NK-92 (cell line): ENCODE data around the gene ALDH1L1.

Source experiments
- DNase-seq: peaks from one replicate; lab custom pipeline; 2025; ENCODE audit not compliant: unreplicated experiment; lab: John Stamatoyannopoulos, UW

The ALDH1L1 gene

GRCh38 chr3:126180477-126181397 is at the start of gene ALDH1L1:
TSS of gene ALDH1L1 (minus strand) at chr3:126180586. CDS start at chr3:126160979, 19,607 bp downstream.
- no peak for DNase-seq

GRCh38 chr3:126226374-126226773 is 46.0 kb upstream of the ALDH1L1 start:
- no peak for DNase-seq

GRCh38 chr3:126216416-126216815 is 36.0 kb upstream of the ALDH1L1 start:
- DNase-seq: no peak

DNA sequence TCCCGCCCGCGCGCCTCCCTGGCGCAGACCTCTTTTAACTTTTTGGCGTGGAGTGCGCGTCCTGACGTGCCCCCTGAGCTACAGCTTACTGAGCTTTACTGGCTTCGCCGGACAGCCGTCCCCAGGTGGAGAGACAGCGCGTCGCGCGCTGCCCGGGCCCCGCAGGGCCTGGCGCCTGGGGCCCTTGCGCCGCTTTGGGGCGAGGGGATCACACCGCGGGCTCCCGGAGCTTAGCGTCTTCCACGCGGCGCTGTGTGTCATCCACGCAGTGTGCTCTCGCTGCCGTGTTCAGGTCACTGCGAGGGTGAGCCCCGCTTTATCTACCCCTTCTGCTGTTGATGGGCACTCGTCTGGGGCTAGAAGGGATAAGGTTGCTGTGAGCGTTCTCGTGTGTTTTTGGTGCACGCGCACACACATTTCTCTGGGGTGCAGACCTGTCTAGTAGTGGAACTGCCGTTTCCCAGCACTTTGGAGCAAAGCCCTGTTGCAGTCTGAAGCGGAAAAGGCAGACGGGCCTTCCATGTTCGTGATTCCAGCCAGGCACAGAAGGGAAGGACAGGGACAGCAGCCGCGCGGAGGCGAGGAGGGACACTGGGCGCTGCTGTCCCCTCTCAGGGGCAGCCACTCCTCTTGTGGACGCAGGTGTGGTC is 33.1 kb upstream of the ALDH1L1 start:
- DNase-seq: no peak

DNA sequence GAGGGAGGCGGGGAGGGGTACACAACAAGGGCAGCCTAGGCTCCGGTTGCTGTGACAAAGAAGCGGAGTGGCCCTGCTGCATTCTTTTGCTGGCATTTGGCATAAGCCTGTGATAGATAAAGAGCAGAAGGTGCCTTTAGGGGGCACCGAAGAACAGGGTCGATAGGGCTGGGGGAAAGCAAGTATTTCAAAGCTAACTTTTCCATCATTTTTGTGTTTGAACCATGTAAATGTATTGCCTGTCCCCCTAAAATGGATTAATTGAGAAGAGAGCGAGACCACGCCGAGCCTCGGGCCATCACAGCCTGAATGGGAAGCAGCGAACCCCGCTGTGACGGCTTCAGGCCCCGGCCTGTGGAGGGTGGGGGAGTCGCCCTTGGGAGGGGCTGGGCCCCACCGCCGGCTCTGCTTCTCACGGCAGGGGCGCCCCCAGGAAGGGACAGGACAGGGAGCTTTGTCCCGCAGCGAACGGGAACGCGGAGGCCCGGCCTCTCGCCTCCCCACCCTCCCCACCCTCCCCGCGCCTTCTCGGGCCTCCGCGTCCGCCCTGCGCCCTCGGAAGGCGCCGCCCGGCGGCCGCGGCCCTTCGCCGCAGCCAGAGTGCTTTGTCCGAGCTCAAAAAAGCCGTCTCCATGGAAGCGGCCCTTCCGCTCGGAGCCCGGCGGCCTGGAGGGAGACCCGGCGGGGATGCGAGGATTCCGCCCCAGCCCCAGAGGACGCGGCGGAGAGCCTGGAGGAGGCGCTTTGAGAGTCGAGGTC is 32.4 kb upstream of the ALDH1L1 start:
- DNase-seq: no peak

GRCh38 chr3:126212250-126212619 is 31.8 kb upstream of the ALDH1L1 start:
- DNase-seq: no peak

GRCh38 chr3:126211569-126211968 is 31.2 kb upstream of the ALDH1L1 start:
- no peak for DNase-seq

DNA sequence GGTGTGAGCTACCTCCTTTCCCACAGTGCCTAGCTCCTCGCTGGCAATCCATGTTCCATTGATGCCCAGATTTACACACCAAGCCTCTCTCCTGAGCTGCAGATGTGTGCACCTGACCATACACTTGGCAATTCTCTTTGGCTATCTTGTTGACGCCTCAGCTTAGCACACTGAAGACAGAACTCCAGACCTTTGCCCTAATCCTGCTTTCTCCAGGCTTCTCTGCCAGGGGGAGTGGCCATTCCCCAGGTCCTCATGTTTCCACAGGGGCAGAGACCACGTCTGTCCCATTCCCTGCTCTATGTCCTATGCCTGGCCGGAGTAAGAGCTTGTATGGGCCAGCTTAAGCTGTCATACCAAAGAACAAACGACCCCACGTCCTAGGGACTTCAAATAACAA is 30.2 kb upstream of the ALDH1L1 start:
- DNase-seq: no peak

DNA sequence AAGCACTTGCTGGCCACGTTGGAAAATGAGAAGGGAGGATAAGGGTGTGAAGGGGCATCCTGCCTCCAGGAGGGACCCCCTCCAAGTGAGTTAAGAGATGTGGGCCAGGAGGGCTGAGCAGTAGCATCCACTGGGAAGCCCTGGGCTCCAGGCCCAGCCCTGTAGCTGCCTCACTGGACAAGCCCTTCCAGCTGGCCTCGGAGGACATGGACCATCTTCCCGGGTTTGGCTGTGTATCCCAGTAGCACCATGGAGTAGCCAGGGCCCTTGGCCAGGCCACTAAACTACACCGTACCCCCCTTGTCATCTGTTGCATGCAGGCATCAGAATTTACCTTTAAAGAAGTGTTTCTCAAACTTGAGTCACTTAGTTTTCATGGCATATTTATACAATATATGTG is 29.4 kb upstream of the ALDH1L1 start:
- DNase-seq: no peak

DNA sequence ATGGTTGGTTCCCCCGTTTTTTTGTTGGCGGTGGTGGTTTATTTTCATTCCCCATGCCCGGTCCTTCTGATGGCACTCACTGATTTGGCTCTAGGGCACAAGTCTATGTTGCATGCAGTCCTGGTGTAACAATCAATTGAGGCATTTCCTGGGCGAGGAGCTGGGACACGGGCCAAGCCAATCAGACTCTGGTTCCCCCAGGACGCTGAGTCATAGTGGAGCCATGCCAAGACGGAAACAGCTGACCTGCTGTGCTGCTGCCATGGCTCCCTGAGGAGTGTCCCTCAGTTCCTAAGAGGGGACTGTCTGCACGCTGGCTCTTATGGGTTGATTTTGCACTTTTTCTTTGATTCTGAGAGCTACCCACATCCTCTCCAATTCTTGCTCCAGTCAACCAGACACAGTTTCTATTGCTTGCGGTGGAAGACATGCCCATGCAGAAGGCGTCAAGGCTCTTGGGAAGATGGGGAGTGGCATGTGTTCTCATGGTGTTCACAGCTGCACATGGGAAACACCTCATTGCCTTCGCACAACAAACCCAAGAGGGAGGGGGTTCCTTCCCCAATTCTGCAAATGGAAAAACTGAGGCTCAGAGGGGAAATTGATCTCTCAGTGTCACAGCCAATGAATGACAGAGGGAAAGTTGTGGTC is 28.3 kb upstream of the ALDH1L1 start:
- DNase-seq: no peak

DNA sequence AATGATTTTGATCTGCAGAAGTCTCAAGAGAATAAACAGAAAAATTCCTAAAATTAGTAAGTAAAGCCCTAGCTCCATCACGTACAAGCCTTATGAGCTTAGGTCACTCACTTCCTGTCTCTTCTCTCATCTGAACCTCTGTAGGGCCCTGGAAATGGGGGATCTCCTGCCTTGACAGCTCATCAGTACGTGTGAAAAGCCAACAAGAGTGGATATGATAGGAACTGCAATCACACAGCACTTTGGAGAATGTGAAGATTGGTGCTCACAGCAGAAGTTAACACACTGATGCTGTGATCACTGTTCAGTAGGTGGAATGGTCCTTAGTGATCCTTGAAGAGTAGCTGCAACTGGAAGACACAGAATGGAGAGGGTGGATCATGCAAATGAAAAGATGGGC is 27.8 kb upstream of the ALDH1L1 start:
- DNase-seq: no peak

DNA sequence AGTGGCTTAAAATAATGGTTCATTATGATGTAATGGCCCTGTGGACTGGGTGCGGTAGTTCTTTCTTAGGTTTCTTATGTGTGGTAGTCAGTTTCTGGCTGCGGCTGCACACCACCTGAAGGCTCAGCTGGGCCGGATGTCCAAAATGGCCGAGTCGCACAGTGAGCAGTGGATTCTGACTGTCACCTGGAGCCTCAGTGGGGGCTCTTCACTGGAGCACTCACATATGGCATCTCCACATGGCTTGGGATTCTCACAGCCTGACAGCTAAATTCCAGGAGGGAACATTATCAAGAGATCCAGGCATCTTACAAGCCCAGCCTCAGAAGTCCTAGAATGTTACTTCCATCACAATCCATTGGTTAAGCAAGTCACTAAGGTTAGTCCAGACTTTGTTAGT is 26.8 kb upstream of the ALDH1L1 start:
- DNase-seq: no peak

- DNase-seq: no peak
These were observed 25.6 kb upstream of the ALDH1L1 start for GRCh38 chr3:126205717-126206655.

DNA sequence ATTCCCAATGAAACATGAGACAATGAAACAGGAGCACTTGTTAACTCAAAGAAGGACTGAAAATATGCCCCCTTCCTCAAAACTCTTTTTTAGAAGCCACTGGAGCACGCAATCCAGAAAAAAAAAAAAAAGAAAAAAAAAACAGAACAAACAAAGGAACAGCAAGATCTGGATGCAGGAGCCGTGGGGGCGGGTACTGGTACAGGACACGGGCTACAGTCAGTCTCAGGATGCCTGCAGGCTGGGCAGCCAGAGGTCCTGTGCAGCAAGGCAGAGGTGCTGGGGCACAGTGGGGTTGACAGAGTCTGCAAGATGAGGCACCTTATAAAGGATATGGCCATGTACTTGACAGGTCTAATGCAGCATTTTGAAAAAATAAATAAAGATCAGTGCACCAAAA is 22.3 kb upstream of the ALDH1L1 start:
- DNase-seq: no peak

DNA sequence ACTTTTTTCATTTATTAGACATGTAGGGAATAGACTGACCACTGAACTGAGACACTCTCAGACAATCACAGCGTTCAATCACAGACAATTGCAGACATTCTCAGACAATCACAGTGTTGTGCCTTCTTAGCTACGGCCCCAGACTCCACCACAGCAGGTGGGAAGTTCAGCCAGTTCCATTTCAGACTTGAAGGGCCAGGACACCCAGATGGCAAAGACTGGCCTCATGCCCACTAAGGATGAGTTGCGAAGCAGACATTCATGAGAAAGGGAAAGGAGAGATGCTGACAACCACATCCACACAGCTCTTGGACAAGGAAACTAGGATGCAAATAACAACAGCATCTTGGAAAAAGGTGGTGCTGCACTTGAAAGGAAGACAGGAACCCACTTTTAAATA is 21.9 kb upstream of the ALDH1L1 start:
- DNase-seq: no peak

GRCh38 chr3:126201168-126201567 is 20.8 kb upstream of the ALDH1L1 start:
- DNase-seq: no peak

GRCh38 chr3:126200534-126200933 is 20.1 kb upstream of the ALDH1L1 start:
- no peak for DNase-seq

GRCh38 chr3:126199256-126199655 is 18.9 kb upstream of the ALDH1L1 start:
- no peak for DNase-seq

GRCh38 chr3:126197854-126198584 is 17.6 kb upstream of the ALDH1L1 start:
- no peak for DNase-seq
